Glomerular visceral epithelial cell (primary cell): Measurements from ENCODE around the gene VCP.

ENCODE experiments used
- DNase-seq: peaks from one replicate; pipeline ENCODE4 v3.0.0-alpha.2; 2016; ENCODE audit errors: extremely low spot score

VCP gene

DNA sequence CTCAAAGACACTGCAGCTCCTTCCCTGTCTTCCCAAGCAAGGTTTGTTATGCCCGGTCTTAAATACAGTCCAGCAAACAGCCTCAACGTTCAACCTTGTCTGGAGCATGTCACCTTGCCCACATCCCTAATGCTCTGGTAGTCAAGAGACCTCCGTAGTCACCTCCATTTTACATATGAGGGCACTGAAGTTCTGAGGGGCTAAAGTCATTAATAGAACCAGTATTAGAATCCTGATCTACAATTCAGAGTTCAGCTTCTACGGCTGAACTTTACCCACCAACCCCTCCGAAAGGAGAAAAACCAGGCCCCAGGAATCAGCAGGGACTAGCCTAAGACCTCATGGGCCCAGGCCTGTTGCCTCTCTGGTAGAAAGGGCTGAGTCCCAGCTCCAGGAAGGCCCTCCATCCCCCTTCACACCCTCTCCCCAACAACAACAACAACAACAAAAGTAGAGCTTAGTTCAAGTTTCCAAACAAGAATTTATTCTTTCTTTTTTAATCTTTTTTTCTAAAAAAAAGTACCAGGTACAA, 31.3 kb upstream of the VCP start:
- no peak for DNase-seq

DNA sequence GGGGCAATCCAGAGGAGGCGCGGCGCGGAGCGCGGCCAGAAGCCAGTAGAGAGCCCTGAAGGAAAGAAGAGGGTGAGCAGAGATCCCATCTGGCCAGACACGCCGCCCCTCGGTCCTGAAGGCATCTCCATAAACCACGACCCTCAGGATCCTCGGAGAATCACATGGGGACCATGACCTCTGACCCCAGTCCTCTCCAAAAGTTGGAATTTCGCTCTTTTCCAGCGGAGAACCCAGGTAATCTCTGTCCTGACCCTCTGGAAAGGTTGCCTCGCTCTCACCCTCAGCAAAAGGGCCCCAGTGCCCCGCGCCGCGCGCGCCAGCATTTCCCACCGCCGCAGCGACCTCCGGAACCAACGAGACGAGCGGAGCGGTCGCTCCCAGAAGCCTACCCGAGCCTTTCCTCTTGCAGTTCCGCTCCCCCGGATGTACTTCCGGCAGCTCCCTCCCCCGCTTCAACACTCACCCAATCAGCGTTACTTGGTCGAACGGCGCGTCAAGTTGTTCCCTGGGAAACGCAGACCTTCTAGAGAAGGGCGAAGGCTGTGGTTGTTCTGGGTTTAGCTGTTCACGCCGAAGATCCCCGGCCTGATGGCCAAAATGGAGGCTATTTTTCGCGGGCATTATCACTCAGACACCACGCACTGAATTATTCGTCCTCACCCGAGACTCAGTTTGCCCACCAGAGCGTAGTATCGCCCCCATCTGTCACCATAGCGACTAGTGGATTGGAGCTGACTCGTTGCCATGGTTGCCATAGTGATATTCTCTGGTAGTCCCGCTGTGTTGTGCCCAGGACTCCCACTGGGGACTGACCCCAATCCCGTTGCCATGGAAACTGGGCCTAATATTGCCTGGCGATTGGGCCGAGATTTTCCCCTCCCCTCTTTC, 30.6 kb upstream of the VCP start, which contains the start of gene STOML2:
Gene STOML2 (minus strand): TSS at position 363 of the 891 bp plus-strand sequence. CDS start 37 bp downstream, at position 326.
- DNase-seq = peak; percentile 96

DNA sequence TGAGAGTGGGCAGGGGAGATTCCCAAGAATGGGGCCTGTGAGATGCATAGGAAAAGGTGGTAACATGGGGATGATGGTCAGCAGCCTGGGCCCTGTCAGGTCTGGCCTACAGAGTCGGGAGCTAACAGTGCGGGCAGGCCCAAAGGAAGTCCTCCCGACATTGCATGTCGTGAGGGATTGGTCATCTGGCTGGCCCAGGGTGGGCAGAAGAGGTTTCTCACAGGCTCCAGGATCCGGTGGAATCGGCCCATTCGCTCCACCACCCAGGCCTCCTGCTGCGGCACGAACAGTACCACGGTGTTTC, 30.0 kb upstream of the VCP start:
- peak; percentile 13 for DNase-seq

DNA sequence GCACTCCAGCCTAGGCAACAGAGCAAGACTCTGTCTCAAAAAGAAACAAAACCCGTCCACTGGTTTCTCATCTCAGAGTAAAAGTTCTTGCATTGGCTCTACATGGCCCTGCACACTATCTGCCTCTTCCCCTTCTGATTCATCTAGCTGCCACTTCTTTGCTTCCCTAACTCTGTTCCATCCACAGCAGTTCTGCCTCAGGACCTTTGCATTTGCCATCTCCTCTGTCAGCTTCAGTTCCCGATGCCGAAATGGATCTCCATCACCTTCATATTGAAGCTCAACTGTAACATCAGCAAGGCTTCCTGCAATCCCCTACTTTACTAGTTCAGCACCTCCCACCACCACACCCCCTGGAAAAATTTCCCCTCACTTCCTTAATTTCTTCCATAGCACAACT, 25.1 kb upstream of the VCP start:
- no peak for DNase-seq

DNA sequence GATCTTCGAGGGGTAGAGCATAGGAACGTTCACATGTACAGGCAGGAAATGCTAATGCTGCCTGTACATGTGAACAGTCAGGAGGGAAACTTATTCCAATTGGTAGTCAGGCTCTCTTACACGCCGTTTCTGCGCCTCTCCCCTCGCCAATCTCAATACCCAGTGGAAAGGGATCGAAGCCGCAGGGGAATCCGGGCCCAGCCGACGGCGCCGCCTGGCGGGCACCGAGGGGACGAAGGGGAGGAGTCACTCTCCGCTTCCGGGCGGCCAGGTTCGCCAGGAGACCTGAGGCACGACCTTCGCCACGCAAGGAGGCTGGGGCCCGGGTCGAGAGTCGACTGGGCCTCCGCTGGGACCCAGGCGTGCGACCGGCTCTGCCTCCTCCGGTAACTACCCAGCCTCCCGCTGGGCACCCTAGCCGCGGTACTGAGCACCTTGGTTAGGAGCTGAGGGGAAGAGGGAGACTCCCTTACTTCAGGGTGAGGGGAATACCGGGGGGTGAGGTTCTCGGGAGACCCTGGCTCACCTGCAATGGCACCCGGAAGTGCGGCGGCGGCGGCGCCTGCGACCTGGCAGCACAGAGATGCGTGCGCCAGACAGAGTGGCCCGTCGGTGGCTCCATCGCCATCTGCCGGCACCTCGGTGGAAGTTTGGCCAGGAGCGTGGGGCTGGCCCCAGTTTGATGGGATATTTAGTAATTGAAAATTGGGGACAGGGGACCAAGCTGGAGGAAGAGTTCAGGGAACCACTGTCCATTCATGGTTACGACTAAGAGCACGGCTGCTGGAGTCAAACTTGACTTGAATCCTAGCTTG, 23.8 kb upstream of the VCP start, which contains the start of gene PIGO:
Gene PIGO (minus strand): TSS at position 557 of the 815 bp plus-strand sequence. CDS start 1,026 bp downstream, outside the sequence.
- peak; percentile 88 for DNase-seq

DNA sequence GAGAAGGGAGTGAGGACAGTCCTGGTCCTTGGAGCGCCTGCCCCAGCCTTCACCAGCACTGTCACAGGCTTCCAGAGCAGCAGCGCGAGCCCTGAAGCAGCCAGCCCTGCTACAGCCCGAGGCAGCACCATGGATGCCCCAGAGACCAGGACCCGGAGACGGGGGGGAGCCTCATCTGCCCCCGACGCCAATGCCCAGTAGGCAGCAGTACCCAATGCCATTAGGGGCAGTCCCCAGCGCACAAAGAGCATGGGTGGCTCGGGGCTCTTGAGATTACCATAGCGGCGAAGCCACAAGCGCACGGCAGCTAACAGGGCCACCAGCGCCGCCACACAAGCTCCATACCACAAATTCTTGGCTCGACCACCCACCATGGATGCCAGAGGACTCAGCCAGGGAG, 19.1 kb upstream of the VCP start:
- DNase-seq = no peak

DNA sequence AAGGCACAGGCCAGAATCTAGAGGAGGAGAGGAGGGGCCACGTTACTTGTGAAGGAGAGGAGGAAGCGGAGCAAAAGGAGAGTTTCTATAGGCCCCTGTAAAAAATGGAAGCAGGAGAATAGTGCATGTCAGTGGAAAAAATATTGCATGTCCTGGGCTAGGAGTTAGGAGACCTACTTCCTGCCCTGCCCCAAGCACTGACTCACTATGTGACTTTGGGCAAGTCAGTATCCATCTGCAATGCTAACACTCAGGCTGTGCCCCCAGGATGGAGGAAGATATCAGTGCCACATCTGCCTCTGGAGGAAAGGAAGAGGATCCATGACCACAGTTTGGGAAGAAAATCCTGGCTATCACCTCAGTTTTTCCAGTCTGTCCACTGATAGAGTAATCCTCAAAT, 17.0 kb upstream of the VCP start:
- no peak for DNase-seq

DNA sequence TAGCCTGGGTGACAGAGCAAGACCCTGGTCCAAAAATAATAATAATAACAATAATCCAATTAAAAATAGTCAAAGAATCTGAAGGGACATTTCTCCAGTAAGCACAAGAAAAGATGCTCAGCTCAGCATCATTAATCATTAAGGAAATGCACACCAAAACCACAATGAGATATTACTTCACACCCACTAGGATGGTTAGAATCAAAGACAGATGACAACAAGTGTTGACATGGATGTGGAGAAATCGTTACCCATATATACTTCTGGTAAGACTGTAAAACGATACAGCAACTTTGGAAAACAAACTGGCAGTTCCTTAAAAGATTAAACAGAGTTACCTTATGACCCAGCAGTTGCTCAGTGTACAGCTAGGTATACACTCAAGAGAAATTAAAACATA, 12.7 kb upstream of the VCP start:
- no peak for DNase-seq

DNA sequence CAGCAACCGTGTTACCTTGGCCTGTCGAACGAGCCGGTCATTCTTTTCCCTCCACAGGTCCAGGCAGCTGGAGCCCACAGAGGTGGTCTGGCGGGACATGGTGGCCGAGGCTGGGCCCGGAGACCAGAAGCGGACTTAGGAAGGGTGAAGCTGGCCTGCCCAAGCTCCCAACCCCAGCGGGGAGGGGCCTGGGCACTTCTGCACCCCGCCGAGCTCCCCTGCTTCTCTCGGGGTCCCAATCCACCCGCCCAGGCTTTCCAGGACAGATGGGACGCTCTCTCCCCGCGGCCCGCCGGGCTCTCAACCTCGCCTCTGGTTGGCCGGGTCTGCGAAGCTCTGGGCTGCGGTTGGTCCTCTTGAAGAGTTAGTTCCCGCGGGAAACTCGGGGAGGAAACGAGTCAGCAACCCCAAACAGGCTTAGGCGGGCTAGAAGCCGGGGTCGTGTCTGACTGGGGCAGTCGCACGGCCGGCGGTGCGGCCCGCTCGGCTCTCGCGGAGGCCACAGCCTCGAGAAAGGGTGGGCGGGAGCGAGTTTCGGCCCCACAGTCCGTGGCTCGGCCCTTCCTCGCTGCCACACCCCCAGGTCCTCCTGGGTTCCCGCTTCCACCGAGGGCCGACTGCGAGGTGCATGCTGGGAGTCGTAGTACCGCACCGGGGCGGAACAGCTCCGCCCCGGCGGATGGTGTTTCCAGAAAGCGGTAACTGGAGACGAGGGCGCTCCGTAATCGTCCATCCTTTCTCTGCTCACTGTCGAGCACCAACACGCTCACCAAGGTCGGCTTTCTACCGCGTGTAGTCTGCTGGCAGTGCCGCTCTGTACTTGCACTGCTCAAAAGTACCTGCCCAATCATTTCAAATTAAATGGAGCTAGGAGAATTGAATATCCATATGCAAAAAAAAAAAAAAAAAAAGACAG, 7.3 kb upstream of the VCP start, which contains the start of gene FANCG:
Gene FANCG (minus strand): TSS at position 517 of the 916 bp plus-strand sequence. CDS start 418 bp downstream, at position 99.
- DNase-seq = peak; percentile 90

DNA sequence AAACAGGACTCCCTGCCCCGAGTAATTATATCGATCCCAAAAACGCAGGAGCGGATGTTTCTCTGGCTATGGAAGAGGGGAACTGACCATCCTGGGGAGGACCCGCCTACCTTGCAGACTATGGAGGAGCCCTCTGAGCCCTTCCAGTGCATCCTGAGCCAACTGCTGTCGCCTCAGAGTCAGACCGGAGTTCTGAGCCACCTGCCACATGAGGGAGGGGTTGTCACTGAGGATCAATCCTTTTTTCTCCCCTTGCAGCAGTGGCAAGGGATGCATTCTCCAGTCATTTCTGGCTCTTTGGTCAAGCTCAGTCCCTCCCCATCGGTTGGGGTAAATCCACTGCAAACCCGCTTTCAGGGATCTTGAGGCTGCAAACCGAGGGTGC, 6.6 kb upstream of the VCP start:
- DNase-seq = no peak

DNA sequence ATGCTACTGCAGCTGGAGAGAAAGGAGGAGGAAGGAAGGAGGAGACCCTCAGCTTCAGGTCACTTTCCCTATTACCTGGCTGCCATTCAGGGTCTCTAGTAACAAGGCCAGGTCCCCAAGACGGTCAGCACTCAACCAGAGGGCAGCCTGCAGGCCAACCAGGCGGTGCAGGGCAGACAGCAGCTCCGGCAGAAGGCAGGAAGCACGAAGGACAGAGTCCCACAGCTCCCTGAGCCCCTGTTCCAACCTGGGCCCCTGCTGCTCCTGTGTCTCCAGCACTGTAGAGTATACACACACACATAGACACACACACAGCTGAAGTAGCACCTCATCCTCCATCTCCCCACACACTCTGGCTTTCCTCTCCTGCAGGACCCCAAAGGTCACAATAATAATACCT, 5.6 kb upstream of the VCP start:
- no peak for DNase-seq

DNA sequence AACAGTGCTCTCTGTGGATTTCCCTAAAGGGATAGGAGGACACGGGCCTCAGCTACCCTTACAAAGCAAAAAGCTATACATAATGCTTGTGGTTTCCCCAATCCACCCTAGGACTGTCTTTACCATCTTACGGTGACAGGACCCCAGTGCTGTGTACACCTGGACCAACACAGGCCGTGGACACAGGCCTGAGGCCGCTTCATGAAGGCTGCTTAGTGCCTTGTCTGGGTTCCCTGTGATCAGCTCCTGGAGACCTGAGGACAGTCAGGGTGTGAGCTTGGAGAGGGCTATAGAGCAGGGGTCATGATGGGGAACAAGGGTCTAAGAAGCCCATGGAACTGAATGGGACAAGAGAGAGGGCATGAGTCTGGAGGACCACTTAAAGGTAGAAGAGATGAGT, 4.4 kb upstream of the VCP start:
- DNase-seq = no peak

DNA sequence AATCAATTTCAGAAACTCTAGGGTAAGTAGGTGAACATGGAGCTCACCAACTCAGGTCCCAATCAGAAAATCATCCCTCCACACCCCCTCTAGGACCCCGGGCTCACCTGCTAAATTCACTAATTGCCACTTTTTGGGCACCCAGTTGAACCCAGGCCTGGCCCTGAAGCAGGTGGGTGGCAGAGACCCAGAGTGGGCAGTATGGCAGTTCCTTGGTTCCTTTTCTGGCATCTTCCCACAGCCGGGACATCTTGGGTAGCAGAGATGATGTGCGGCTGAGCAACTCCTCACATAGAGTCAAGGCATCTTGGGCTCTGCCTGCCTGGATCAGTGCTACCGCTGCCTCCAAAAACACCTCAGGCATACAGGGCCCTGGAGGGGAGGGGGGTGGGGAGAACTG, 2.9 kb upstream of the VCP start:
- no peak for DNase-seq

DNA sequence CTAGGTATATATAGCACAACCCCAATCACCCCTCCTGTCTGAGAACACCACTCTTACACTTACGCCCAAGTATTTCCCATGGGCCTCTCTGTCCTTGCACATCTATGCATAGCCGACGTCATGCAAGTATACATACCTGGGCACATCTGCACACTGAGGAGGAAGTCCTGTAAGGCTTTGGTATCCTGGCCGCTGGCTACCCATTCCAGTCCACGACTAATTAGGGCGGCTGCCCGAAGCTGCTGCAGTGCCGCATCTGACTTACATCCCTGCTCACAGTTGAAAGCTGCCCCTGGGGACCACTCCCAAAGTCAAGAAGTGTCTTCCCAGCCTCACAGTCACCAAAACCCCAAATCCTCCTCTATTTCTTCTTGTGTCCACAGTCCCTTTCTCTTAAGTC, 2.4 kb upstream of the VCP start:
- DNase-seq = no peak

DNA sequence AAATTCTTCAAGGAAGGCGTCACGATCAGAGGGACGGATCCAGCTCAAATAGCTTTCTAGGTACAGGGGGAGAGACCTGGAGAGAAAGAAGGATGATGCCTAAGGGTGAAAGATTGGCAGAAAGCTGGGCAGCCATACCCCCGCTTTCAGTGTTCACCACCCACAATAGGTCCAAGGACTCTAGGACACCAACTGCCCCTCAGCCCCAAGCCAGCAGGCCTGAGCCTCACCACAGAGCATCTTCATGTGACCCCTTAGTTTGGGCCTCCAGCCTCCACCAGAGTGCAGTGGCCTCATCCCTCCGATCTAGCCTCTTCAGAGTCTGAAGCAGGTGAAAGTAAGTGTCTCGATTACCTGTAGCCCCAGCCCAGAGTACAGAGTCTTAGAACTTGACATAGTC, 1.7 kb upstream of the VCP start:
- DNase-seq = no peak

DNA sequence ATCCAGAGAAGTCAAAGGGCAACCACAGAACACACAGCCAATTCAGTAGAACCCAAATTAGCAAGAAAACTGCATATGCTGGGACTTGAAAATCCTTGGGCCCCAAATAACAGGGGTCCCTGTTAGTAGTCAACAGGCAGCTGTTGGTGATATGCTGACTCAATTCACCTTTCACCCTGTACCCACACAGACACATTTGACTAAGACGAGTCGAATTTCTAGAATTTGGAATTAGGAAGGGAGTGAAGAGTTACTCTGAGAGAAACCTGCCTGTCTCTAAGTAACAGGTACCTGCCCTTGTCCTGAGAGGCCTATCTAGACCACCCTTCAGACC, 821 bp upstream of the VCP start:
- DNase-seq = no peak

DNA sequence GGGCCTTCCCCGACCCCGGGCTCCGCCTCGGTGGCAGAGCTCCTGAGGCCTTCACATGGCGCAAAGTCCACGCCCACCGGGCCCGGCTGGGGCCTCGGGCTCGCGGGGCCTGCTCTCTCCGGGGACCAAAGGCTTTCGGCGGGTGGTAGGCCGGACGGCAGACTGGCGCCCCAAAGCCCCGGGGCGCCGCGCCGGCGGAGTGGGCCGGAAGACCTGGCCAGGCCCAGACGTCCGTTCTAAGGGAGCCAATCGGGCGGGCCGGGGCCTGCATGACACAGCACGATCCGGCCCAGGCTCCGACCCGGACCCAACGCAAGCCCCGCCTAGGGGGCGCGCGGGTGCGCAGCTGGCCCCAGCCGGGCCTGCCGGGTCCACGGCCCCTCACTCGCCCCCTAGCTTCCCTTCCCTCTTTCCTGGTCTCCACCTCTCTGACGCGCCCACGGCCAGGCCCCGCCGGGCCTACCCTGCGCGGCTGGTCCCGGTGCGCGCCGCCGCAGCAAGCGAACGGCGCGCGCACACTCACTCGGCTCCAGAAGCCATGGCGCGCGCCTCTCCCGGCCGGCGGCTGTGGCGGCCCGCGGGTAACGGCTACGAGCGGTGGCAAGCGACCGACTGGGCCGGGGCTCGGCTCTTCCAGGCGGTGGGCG, 488 bp downstream of the VCP start:
- peak; percentile 90 for DNase-seq

DNA sequence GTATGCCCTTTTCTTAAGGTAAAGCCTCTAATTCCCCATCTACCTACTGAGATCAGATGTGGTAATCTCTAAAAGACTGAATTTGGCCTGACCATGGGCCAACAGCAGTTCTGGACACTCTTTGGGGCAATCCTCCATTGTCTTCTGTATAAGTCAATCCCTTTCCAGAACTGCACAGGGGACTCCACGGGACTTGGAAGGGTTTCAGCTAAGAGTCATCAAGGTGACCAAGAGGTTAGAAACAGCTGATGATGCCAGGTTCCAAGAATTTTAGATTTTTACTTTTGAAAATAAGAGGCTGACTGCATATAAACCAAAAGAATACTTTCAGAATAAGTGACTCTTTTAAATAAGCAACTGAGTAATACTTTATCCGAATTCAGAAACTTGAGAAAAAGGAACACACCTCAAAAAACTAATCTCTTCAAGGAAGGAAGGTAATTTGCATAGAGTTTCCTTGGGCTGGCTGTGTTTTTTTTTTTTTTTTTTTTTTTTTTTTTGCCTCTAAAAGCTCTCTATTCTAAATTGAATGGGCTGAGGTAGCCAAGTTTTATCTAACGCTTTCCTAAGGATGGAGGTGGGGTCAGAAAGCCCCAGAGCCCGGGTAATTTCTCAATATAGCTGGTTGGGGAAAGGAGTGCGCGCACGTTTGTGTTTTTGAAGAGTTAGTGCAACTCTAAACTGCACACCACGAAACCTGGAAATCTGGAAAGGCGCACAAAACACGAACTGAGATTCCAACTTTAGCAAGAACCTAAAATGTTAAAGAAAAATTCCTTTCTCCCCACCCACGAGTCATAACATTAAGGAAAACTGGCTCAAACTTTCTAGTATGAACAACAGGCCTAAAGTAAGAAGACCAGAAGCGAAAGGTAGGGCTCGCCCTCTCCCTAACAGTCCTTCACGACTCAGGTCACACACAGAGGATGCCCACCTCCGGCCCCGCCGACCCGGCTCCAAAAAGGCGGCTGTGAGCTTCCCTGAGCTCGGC, 1.3 kb downstream of the VCP start:
- peak; percentile 37 for DNase-seq

DNA sequence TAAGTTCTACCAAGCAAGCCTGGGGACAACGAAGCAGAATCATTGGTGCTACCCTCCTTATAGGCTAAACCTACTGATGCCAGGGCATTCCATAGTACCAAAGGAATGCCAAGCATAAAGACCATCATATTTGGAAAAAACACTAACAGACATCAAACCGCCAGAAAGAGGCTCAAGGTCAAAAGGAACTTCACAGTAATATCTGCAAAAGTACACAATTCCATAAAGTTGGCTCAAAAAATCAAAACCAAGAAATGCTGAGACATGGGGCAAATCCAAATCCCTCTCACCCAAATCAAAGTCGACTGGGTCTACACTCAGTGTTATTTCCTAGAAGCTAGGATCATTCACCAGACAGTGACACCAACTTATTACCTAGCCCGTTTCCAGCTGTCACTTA, 3.4 kb downstream of the VCP start:
- no peak for DNase-seq

DNA sequence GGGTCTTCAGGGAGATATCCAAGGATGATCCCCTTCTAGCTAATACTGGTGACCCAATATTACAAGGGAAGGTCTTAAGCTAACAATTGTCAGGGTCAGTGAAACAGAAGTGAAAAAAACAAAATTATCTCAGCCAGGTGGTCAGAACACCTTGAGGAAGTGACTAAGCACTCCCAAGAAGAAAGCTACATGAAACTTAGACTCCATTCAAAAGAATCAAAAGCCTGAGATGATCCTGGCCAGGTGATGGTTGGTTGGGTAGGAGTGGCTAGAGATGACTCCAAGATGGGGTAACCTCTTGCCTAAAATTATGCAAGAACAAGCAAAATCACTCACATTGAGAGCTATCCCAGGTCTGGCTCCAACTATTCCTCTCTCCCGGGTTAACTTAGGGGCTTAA, 5.4 kb downstream of the VCP start:
- DNase-seq = no peak
